AG20443 (cell line): ENCODE measurements around the gene GPR35.

Source experiments
- DNase-seq: peaks from one replicate; pipeline ENCODE4 v3.0.0; 2012; ENCODE audit warnings: low spot score, mixed read lengths

Gene GPR35

GRCh38 chr2:240624950-240625621 is at the start of gene GPR35:
Gene GPR35, plus strand, starts transcription at chr2:240625480. Its CDS starts 4,473 bp downstream, at chr2:240629953.
- peak; percentile 91 for DNase-seq

DNA sequence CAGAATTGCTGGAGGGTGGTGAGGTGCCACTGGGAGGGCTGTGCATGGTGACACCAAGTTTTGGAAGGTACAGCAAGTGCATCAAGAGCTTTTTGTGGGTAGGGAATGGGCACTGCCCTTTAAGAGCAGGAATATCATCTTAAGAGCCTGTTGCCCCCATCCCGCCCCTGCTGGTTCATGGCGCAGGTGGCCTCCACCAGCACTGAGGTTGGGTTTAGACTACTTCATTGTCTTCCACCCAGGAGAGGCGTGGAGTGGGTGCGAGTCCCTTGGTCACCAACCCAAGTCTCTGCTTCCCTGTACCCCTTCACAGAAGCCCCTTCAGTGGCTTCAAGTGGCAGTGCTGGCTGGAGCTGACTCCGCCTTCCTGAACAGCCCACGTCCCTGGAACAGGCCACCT is 49.2 kb upstream of the GPR35 start:
- DNase-seq = no peak

DNA sequence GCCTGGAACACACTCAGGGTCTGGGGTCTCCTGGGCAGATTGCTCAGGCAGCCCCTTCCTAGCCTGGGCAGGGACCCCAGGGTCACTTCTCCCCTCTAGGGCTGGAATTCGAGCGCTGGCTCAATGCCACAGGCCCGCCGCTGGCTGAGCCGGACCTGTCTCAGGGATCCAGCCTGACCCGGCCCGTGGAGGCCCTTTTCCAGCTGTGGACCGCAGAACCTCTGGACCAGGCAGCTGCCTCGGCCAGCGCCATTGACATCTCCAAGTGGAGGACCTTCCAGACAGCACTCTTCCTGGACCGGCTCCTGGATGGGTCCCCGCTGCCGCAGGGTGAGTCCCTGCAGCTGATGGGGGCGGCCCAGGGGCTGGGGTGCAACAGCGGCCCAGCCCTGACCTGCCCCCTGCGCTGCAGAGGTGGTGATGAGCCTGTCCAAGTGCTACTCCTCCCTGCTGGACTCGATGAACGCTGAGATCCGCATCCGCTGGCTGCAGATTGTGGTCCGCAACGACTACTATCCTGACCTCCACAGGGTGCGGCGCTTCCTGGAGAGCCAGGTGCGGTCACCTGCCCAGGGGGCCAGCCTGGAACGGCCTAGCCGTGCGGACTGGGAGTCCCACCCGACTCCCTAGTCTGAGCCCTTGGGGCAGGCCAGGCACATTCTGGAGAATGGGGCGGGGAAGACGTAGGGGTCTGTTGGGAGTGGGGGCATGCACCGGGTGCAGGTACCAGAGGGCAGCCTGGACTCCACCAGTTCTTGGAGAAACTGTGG is 48.7 kb upstream of the GPR35 start:
- no peak for DNase-seq

GRCh38 chr2:240577281-240578109 is 47.8 kb upstream of the GPR35 start:
- DNase-seq = no peak

DNA sequence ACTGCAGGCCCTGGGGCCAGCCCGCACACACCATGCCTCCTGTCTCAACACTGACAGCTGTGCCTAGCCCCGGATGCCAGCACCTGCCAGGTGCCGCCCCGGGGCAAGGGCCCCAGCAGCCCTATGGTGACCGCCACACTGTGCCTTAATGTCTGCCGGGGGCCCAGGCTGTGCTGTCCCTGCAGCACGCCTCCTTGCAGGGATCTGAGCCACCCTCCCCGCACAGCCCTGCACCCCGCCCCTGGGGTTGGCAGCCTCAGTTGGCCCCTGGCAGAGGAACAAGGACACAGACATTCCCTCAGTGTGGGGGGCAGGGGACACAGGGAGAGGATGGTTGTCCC is 47.2 kb upstream of the GPR35 start:
- DNase-seq = no peak

GRCh38 chr2:240578488-240578887 is 46.8 kb upstream of the GPR35 start:
- no peak for DNase-seq

DNA sequence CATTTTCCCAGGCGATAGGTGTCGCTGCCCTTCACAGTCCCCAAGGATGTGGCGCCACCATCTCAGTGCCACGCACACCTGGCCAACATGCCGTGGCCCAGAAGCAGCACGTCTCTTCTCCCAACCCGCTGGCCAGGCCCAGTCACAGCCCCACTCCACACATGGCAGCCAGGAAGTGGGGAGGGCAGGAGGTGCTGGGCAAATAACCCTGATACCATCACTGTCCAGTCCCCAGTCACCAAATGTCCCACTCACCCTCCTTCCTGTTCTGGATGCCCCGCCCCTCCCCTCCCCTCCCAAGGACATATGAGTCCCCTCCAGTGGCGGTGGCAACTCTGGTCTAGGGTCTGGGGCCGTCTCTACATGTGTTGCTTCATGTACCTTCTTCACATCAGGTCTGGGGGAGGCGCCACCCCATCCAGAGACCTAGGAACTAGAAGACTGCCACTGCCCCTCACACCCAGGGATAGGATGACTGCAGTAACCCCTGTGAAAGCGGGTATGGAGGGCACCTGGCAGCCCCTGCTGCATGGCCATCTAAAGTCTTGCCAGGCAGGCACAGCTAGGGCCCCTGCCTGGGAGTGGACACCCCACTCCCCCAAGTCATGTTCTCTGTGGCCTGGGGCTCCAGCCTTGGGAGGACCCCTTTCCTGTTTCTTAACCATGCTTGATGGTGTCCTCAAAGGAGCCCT is 46.1 kb upstream of the GPR35 start:
- DNase-seq = no peak

DNA sequence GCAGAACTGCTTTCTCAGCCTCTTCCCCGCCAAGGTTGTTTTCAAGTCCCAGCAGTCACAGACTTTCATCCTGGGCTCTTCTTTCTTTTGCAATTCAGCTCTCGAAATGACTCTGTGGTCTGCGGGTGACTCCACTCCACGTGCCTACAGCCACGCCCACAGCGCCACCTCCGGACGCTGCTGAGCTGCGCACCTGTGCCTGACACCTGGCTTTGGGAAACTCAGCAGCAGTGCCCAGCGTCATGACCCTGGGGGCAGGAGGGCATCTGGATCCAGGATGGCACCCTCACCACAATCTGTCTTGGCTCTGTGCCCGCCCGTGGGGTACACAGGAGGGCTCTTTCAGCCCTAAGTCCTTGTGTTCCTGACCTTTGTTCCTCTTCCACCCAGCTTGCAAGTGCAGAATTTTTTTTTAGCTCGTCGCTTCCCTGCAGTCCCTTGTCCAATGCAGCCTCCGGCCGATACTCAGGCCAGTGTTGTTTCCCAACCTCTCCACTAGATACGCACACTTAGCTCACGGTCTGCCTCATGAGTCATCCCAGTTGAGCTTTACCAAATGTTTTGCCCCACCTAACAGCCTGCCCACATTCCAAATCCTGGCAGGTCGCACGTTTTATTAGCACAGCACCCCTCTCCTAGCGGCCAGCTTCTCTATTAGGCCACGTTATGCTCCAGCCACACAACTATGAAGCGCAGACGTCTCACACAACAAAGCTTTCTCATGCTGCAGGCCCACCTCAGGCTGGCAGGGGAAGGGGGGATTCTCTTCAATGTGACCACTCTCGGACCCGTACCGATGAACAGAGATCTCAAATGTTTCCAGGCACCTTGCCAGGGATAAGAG is 45.3 kb upstream of the GPR35 start:
- DNase-seq = peak; percentile 91

- DNase-seq = no peak
These were observed 43.5 kb upstream of the GPR35 start for GRCh38 chr2:240581811-240582210.

DNA sequence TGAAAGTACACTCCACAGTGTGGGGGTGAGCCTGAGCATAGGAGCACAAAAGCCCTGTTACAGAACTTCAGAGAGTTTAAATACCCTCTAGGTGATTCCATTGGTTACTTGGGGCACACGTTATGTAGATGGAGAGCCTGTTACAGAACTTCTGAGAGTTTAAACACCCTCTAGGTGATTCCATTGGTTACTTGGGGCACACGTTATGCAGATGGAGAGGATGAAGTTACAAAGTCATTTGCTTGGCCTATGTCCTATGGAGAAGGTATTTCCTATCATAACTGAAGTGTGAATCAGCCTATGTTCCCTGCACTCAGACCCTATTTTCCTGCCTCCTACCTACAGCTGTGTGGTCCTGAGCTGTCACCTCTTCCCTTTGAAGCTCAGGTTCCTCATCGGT is 42.5 kb upstream of the GPR35 start:
- DNase-seq = no peak

GRCh38 chr2:240583774-240584173 is 41.5 kb upstream of the GPR35 start:
- DNase-seq = no peak

GRCh38 chr2:240584486-240585031 is 40.7 kb upstream of the GPR35 start:
- DNase-seq = no peak

- DNase-seq = no peak
These were observed 40.2 kb upstream of the GPR35 start for GRCh38 chr2:240585101-240585500.

- DNase-seq = no peak
These were observed 39.5 kb upstream of the GPR35 start for GRCh38 chr2:240585681-240586197.

- DNase-seq = peak; percentile 99
These were observed 38.9 kb upstream of the GPR35 start, which contains the start of gene CAPN10 for GRCh38 chr2:240586198-240586918. Gene CAPN10, plus strand, starts transcription at chr2:240586734. Its CDS starts 178 bp downstream, at chr2:240586912.

DNA sequence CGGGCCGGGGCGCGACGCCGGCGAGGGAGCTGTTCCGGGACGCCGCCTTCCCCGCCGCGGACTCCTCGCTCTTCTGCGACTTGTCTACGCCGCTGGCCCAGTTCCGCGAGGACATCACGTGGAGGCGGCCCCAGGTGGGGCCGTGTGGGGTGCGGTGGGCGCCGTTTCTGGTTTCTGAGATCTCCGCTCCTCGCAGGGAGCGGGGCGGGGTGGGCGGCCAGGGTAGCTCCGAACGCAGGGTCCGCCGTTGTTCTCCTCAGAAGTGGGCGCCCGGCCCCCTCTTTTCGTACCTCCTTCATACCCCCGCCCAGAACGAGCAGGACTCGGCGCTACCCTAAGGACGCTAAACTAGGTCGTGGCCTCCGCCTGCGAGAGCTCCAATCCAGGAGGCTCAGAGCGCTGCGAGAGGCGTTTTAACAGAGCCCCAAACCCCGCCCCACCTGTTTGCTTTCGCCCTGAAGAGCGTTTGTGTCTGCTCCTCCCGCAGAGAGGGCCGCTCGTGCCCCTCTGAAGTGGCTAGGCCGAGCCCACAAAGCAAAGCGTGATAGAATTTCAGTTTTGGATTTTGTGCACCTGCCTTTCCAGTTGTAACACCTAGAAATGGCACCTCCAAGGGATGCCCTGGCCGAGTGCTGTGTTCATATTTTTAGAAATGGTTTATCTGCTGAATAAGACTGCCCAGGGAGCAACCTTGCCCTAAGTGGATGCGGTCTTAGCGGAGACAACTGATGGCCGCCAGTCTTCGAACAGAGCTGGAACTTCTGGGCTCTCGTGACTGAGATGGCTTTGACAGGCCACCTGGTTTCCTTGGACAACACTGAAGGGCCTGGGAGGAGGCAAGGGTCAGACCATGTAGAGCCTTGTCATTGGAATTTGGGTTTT is 38.1 kb upstream of the GPR35 start:
- DNase-seq = peak; percentile 45

DNA sequence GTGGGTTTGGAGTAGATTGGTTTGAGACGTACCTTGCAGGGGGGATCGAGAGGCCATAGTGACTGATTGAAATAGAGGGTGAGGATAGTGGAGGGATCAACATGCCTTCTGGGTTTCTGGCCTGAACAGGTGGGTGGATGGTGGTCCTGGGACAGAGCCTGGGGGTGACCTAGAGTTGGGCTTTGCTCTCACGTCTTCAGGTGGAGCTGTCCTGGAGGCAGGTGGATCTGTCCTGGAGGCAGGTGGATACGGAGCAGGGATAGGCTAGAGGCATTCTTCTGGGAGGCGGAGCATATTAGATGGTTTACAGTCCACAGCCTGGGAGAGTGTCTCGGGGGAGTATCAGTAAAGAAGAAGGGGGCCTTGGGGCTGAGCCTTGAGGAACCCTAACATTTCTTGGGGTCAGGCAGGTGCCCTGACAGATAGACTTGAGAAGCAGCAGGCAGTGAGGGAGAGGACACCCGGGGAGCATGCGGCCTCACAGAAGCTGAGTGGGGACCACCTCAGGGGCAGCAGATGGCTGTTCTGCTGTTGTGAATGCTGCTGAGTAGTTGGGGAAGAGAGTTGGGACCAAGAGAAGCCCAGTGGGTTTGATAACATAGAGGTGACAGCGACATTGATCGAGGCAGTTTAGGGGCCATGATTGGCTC is 37.1 kb upstream of the GPR35 start:
- no peak for DNase-seq

DNA sequence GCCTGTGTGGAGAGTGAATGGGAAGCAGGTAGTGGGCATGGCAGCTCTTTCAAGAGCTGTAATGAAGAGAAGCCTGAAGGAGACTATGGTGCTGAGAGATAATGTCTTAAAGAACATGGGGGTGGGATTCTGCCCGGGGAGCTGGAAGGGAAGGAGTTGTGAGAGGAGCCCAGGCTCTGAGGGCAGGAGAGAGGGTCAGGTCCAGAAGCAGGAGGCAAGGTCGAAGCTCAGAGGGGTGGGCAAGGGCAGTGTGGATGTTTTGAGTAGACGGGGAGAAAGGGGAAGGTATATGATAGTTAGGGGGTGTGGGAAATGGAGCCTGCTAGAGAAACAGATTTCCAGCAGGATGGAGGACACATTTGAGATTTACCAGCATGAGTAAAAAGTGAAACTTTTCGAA is 36.6 kb upstream of the GPR35 start:
- no peak for DNase-seq
